Astrocyte (in vitro differentiated cells and primary cell): ENCODE measurements around the gene PJA1.

Experiments used
- CTCF ChIP-seq: IDR thresholded peaks from 2 replicates; pipeline ENCODE4 v1.5.1; 2011; ENCODE audit warnings: low read depth, mild to moderate bottlenecking, inconsistent platforms, low read length, moderate library complexity; ENCODE audit not compliant: insufficient read depth
- EZH2 ChIP-seq: IDR thresholded peaks from 2 replicates; pipeline ENCODE4 v1.6.1; 2012; ENCODE audit warnings: mild to moderate bottlenecking, low read length, inconsistent platforms; ENCODE audit not compliant: insufficient read depth

GRCh38 chrX:69156638-69157037, 8.6 kb downstream of the PJA1 start:
- TF ChIP-seq CTCF, result no peak
- no peak for TF ChIP-seq EZH2
